K562 (cell line): ENCODE results near the gene TMOD2. TPM values are rescaled to one million over a fixed set of nuclear protein-coding genes. Genes with fewer than 3 reads are reported as not detected.

Source experiments
- ATAC-seq: fragments of 200-7000 bp; cut with Tn5 transposase; 3 replicates; pipeline ENCODE4 v1.9.1; 2020; ENCODE audit warnings: moderate library complexity
- BruUV-seq: library from RNA; stranded (reverse); fragments of 400-500 nt; replicated peaks from 2 replicates; lab custom pipeline; 2021; lab: Mats Ljungman, UMichigan
- CTCF ChIA-PET: fragments of 300-600 bp; formaldehyde crosslinking; extraction: SDS; loops from one replicate; lab custom pipeline; 2021; ENCODE audit warnings: low intra/inter-chr PET ratio; lab: Yijun Ruan, JAX
- POLR2A ChIA-PET: fragments of 300-600, 350-650 bp; sonication (Branson Sonifier 250); formaldehyde crosslinking; extraction: SDS; loops from one replicate; lab custom pipeline; 2021; ENCODE audit warnings: antibody characterized with exemption, inconsistent platforms; lab: Yijun Ruan, JAX
- DNase-seq, 4 experiments: peaks; one replicate each; pipeline versions ENCODE4 v3.0.0 to v3.0.0-alpha.2; 2011 to 2018; ENCODE audit warnings: low spot score in 3 of 4, mixed read lengths in 3 of 4; ENCODE audit errors: extremely low read depth in 1 of 4
- FAIRE-seq: peaks from 2 replicates; lab custom pipeline; 2011; peaks lifted over from hg19 to GRCh38; lab: Jason Lieb, UNC
- H2AFZ ChIP-seq: 2 replicates; pipeline ENCODE4 v1.6.0; 2011; ENCODE audit warnings: low read depth, low read length, control low read depth, inconsistent platforms
- H3K27ac ChIP-seq: fragments of 200-600 bp; 3 replicates; pipeline ENCODE4 v1.8.0; 2011; ENCODE audit warnings: low read depth, mild to moderate bottlenecking, control low read depth, inconsistent platforms, low read length, moderate library complexity, mixed read lengths; ENCODE audit errors: extremely low read depth
- H3K27me3 ChIP-seq, 2 experiments: fragments of 300-600 bp in 1 of 2; 2 replicates in 1 of 2; 3 replicates in 1 of 2; pipeline versions ENCODE4 v1.6.0 to v1.8.0; 2011; ENCODE audit warnings: inconsistent platforms in 2 of 2, low read length in 2 of 2, mild to moderate bottlenecking in 1 of 2, mixed read lengths in 1 of 2, moderate library complexity in 1 of 2; ENCODE audit not compliant: control insufficient read depth in 2 of 2, insufficient read depth in 2 of 2
- H3K36me3 ChIP-seq: fragments of 300-600 bp; 3 replicates; pipeline ENCODE4 v1.8.0; 2011; ENCODE audit warnings: mild to moderate bottlenecking, low read length, inconsistent platforms; ENCODE audit not compliant: control insufficient read depth, insufficient read depth
- H3K4me1 ChIP-seq, 2 experiments: fragments of 200-600 bp in 1 of 2; replicated peaks in 1 of 2; 2 replicates in 1 of 2; 3 replicates in 1 of 2; pipeline versions ENCODE4 v1.5.1 to v1.8.0; 2011; ENCODE audit warnings: inconsistent platforms in 2 of 2, low read length in 2 of 2, mild to moderate bottlenecking in 1 of 2, mixed read lengths in 1 of 2, moderate library complexity in 1 of 2; ENCODE audit not compliant: control insufficient read depth in 2 of 2, insufficient read depth in 2 of 2
- H3K4me2 ChIP-seq: 2 replicates; pipeline ENCODE4 v1.6.1; 2011; ENCODE audit warnings: low read length, control low read depth, inconsistent platforms, mixed read lengths; ENCODE audit not compliant: insufficient read depth
- H3K4me3 ChIP-seq: fragments of 200-600 bp; sonication (generic), shearing (Covaris generic); 2 replicates; pipeline ENCODE4 v1.5.1; 2016; ENCODE audit warnings: control low read depth, inconsistent platforms
- H3K79me2 ChIP-seq: fragments of 200-600 bp; 3 replicates; pipeline ENCODE4 v1.8.0; 2011; ENCODE audit warnings: low read length, inconsistent platforms; ENCODE audit not compliant: control insufficient read depth, insufficient read depth
- H3K9ac ChIP-seq, 2 experiments: 2 replicates each; pipeline versions ENCODE4 v1.6.0 to v1.6.1; 2011; ENCODE audit warnings: low read depth in 2 of 2, low read length in 2 of 2, control low read depth in 1 of 2, inconsistent platforms in 1 of 2, mild to moderate bottlenecking in 1 of 2, mixed read lengths in 1 of 2; ENCODE audit not compliant: insufficient read depth in 1 of 2
- H3K9me1 ChIP-seq: one replicate; pipeline ENCODE4 v1.6.0; 2011; ENCODE audit warnings: inconsistent platforms, mild to moderate bottlenecking, low read length, moderate library complexity; ENCODE audit not compliant: control insufficient read depth, insufficient read depth
- H3K9me3 ChIP-seq: replicated peaks from 2 replicates; pipeline ENCODE4 v1.5.1; 2011; ENCODE audit warnings: low read depth, low read length, inconsistent platforms; ENCODE audit not compliant: control insufficient read depth, insufficient read depth
- H4K20me1 ChIP-seq: replicated peaks from 2 replicates; pipeline ENCODE4 v1.6.1; 2011; ENCODE audit warnings: low read length, inconsistent platforms, mixed read lengths; ENCODE audit not compliant: control insufficient read depth, insufficient read depth
- DPF2 ChIP-seq: fragments of 450-650 bp; IDR thresholded peaks from 2 replicates; pipeline ENCODE4 v1.6.1; 2016
- HDGF ChIP-seq: fragments of 450-650 bp; IDR thresholded peaks from 2 replicates; pipeline ENCODE4 v1.6.1; 2016
- POLR2AphosphoS5 ChIP-seq: IDR thresholded peaks from 2 replicates; pipeline ENCODE4 v1.6.1; 2011; ENCODE audit warnings: mild to moderate bottlenecking, low read depth, low read length, moderate library complexity; ENCODE audit not compliant: control insufficient read depth, insufficient read depth
- ZNF253 ChIP-seq: fragments of 250-450 bp; sonication (Bioruptor Pico); conservative IDR thresholded peaks from 2 replicates; pipeline ENCODE4 v1.6.1; 2021; ENCODE audit warnings: mild to moderate bottlenecking
- ZNF76 ChIP-seq: fragments of 250-450 bp; sonication (Bioruptor Pico); IDR thresholded peaks from 2 replicates; pipeline ENCODE4 v1.4.0; 2020; ENCODE audit warnings: mild to moderate bottlenecking, moderate library complexity, borderline replicate concordance
- WGBS: fragments of 100-300 bp; shearing (Covaris generic); methylation state at CpG from one replicate; pipeline ENCODE4 v1.1.6; 2016; ENCODE audit warnings: low coverage, mixed read lengths; ENCODE audit not compliant: insufficient coverage; ENCODE audit errors: missing lambda C conversion rate; 5-methylcytosine and 5-hydroxymethylcytosine counted together
- in situ Hi-C: fragments of 300-500 bp; cut with MboI; formaldehyde crosslinking; loops from 4 replicates; pipeline ENCODE4 v1.15.0; 2018; ENCODE audit warnings: inconsistent platforms, mixed read lengths
- intact Hi-C: fragments of 100-400 bp; cut with micrococcal nuclease; formaldehyde crosslinking; loops from 2 replicates; pipeline ENCODE4 v1.14.2; 2022
- polyA plus RNA-seq, 8 experiments: library from polyadenylated mRNA; depleted of rRNA in 4 of 8; stranded (reverse) in 5 of 8; unstranded in 3 of 8; fragments of >200 nt; fragmentation: Nextera tagmentation in 2 of 8; fragmentation: Illumina TruSeq in 1 of 8; extraction: Ambion mirVana in 2 of 8; extraction: Trizol in 1 of 8; gene quantifications; 2 replicates each; pipeline versions ENCODE4 v1.2.1 to v1.2.3, GENCODE V29; 2011 to 2014; ENCODE audit warnings: inconsistent platforms in 1 of 8, missing spikeins in 1 of 8
- total RNA-seq, 7 experiments: library from RNA; depleted of rRNA in 6 of 7; stranded (reverse); fragments of >200 nt in 6 of 7; fragmentation: Illumina TruSeq in 2 of 7; extraction: Trizol in 2 of 7; gene quantifications; 2 replicates each; pipeline versions ENCODE4 v1.2.1 to v1.2.3, GENCODE V29; 2011 to 2021; ENCODE audit warnings: low replicate concordance in 1 of 7
- TF ChIP-seq, protein P1 (sequence below): fragments of 450-650 bp; IDR thresholded peaks from 2 replicates; pipeline ENCODE4 v1.6.1; 2016; ENCODE audit warnings: mild to moderate bottlenecking, moderate library complexity
- TF ChIP-seq, protein P2 (sequence below): fragments of 450-650 bp; formaldehyde crosslinking; conservative IDR thresholded peaks from 2 replicates; pipeline ENCODE4 v1.4.0; 2022; ENCODE audit warnings: mild to moderate bottlenecking, missing genetic modification characterization
- TF ChIP-seq, protein P3 (sequence below): fragments of 200-800 bp; sonication (Bioruptor generic); IDR thresholded peaks from 2 replicates; pipeline ENCODE4 v1.6.1; 2017; ENCODE audit warnings: missing genetic modification characterization, missing compliant biosample characterization

Gene TMOD2
- total and polyA plus RNA-seq, 9 of the 15 experiments (the other 6 are each of a cell fraction or from before 2014, with no cell fraction given), result 0.49 to 3.8 (median 3.0) TPM

DNA sequence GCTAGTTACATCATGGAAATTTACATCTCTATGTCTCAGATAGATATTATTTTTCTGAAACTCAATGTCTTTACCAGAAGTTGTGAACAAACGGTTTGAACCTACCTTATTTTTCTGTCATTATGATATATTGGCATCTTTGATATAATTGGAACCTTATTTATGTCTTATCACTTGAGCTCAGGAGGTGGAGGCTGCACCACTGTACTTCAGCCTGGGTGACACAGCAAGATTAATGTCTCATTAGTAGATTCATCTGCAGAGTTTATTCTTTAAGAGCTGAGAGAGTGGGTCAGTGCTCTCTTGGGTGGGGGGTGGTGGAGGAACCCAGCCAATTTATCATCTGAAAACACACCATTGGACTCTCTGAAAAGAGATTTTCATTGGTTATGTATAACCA is 48.7 kb upstream of the TMOD2 start:
- POLR2A ChIA-PET, result interaction anchor here (0.6 to 1.8 kb wide), 9 partner anchors 8 to 55 kb away, joined by 3 to 6 read pairs (median 3); no protein-coding TSS in a partner anchor
- no peaks in the 10 kb centered on the region for H4K20me1 ChIP-seq
- H3K9me1 ChIP-seq, result no peaks in the 10 kb centered on the region
- ATAC-seq, result peak; percentile 84
- in situ Hi-C loops, result no loop called here
- BruUV-seq, result no TSS peak
- H3K9ac ChIP-seq, result no peak overlapping the region
- intact Hi-C loops, result no loop called here
- H2AFZ ChIP-seq, result no peak overlapping the region
- peak overlapping the region; percentile 6; the same call in 1 of the 3 replicates for H3K27ac ChIP-seq
- WGBS, result 0% methylated on average over 1 of the region's 1 CpG
- DNase-seq, result peak in 2 of 4 experiments; percentile 52 to 83
- H3K27me3 ChIP-seq, result no peaks in the 10 kb centered on the region
- H3K4me2 ChIP-seq, result no peak overlapping the region
- H3K4me1 ChIP-seq, result peaks cover 2 to 28% of the 10 kb centered on the region in 2 experiments; a peak in 4 of 5 replicates
- peaks cover 8% of the 10 kb centered on the region; the same call in 2 of the 3 replicates for H3K36me3 ChIP-seq
- no peaks in the 10 kb centered on the region for H3K9me3 ChIP-seq
- H3K4me3 ChIP-seq, result no peak overlapping the region
- FAIRE-seq, result peak; percentile 78
- no peaks in the 10 kb centered on the region for H3K79me2 ChIP-seq
- CTCF ChIA-PET, result no interaction called here
- TF ChIP-seq, protein P1, sequence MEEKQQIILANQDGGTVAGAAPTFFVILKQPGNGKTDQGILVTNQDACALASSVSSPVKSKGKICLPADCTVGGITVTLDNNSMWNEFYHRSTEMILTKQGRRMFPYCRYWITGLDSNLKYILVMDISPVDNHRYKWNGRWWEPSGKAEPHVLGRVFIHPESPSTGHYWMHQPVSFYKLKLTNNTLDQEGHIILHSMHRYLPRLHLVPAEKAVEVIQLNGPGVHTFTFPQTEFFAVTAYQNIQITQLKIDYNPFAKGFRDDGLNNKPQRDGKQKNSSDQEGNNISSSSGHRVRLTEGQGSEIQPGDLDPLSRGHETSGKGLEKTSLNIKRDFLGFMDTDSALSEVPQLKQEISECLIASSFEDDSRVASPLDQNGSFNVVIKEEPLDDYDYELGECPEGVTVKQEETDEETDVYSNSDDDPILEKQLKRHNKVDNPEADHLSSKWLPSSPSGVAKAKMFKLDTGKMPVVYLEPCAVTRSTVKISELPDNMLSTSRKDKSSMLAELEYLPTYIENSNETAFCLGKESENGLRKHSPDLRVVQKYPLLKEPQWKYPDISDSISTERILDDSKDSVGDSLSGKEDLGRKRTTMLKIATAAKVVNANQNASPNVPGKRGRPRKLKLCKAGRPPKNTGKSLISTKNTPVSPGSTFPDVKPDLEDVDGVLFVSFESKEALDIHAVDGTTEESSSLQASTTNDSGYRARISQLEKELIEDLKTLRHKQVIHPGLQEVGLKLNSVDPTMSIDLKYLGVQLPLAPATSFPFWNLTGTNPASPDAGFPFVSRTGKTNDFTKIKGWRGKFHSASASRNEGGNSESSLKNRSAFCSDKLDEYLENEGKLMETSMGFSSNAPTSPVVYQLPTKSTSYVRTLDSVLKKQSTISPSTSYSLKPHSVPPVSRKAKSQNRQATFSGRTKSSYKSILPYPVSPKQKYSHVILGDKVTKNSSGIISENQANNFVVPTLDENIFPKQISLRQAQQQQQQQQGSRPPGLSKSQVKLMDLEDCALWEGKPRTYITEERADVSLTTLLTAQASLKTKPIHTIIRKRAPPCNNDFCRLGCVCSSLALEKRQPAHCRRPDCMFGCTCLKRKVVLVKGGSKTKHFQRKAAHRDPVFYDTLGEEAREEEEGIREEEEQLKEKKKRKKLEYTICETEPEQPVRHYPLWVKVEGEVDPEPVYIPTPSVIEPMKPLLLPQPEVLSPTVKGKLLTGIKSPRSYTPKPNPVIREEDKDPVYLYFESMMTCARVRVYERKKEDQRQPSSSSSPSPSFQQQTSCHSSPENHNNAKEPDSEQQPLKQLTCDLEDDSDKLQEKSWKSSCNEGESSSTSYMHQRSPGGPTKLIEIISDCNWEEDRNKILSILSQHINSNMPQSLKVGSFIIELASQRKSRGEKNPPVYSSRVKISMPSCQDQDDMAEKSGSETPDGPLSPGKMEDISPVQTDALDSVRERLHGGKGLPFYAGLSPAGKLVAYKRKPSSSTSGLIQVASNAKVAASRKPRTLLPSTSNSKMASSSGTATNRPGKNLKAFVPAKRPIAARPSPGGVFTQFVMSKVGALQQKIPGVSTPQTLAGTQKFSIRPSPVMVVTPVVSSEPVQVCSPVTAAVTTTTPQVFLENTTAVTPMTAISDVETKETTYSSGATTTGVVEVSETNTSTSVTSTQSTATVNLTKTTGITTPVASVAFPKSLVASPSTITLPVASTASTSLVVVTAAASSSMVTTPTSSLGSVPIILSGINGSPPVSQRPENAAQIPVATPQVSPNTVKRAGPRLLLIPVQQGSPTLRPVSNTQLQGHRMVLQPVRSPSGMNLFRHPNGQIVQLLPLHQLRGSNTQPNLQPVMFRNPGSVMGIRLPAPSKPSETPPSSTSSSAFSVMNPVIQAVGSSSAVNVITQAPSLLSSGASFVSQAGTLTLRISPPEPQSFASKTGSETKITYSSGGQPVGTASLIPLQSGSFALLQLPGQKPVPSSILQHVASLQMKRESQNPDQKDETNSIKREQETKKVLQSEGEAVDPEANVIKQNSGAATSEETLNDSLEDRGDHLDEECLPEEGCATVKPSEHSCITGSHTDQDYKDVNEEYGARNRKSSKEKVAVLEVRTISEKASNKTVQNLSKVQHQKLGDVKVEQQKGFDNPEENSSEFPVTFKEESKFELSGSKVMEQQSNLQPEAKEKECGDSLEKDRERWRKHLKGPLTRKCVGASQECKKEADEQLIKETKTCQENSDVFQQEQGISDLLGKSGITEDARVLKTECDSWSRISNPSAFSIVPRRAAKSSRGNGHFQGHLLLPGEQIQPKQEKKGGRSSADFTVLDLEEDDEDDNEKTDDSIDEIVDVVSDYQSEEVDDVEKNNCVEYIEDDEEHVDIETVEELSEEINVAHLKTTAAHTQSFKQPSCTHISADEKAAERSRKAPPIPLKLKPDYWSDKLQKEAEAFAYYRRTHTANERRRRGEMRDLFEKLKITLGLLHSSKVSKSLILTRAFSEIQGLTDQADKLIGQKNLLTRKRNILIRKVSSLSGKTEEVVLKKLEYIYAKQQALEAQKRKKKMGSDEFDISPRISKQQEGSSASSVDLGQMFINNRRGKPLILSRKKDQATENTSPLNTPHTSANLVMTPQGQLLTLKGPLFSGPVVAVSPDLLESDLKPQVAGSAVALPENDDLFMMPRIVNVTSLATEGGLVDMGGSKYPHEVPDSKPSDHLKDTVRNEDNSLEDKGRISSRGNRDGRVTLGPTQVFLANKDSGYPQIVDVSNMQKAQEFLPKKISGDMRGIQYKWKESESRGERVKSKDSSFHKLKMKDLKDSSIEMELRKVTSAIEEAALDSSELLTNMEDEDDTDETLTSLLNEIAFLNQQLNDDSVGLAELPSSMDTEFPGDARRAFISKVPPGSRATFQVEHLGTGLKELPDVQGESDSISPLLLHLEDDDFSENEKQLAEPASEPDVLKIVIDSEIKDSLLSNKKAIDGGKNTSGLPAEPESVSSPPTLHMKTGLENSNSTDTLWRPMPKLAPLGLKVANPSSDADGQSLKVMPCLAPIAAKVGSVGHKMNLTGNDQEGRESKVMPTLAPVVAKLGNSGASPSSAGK, result no peak
- peak; percentile 88 for TF ChIP-seq DPF2
- TF ChIP-seq, protein P2, sequence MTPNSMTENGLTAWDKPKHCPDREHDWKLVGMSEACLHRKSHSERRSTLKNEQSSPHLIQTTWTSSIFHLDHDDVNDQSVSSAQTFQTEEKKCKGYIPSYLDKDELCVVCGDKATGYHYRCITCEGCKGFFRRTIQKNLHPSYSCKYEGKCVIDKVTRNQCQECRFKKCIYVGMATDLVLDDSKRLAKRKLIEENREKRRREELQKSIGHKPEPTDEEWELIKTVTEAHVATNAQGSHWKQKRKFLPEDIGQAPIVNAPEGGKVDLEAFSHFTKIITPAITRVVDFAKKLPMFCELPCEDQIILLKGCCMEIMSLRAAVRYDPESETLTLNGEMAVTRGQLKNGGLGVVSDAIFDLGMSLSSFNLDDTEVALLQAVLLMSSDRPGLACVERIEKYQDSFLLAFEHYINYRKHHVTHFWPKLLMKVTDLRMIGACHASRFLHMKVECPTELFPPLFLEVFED, result no peak
- no peak for TF ChIP-seq HDGF
- TF ChIP-seq ZNF76, result no peak
- TF ChIP-seq, protein P3, sequence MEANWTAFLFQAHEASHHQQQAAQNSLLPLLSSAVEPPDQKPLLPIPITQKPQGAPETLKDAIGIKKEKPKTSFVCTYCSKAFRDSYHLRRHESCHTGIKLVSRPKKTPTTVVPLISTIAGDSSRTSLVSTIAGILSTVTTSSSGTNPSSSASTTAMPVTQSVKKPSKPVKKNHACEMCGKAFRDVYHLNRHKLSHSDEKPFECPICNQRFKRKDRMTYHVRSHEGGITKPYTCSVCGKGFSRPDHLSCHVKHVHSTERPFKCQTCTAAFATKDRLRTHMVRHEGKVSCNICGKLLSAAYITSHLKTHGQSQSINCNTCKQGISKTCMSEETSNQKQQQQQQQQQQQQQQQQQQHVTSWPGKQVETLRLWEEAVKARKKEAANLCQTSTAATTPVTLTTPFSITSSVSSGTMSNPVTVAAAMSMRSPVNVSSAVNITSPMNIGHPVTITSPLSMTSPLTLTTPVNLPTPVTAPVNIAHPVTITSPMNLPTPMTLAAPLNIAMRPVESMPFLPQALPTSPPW, result 0 out of 2 replicates have a peak, but pooled peaks have one; percentile 26
- TF ChIP-seq POLR2AphosphoS5, result peak; percentile 74; the same call in 1 of the 2 replicates
- no peak for TF ChIP-seq ZNF253 (CRISPR knock-in tag)
